Measurements from ENCODE around the gene C1QL4.
"Not testable (repeated sequence)": the region's sequence is repeated elsewhere in the genome, so short reads cannot be mapped to it uniquely, and the experiment has no call there.

C1QL4 gene

GRCh38 chr12:49323524-49324097 is 13.4 kb downstream of the C1QL4 start:
- no peak for DNase-seq (ENCODE audit: extremely low read depth, low read depth)
- TF ChIP-seq CTCF (IDR thresholded peaks at IDR 0.05; ENCODE audit: low read depth, low read length), result no peak

DNA sequence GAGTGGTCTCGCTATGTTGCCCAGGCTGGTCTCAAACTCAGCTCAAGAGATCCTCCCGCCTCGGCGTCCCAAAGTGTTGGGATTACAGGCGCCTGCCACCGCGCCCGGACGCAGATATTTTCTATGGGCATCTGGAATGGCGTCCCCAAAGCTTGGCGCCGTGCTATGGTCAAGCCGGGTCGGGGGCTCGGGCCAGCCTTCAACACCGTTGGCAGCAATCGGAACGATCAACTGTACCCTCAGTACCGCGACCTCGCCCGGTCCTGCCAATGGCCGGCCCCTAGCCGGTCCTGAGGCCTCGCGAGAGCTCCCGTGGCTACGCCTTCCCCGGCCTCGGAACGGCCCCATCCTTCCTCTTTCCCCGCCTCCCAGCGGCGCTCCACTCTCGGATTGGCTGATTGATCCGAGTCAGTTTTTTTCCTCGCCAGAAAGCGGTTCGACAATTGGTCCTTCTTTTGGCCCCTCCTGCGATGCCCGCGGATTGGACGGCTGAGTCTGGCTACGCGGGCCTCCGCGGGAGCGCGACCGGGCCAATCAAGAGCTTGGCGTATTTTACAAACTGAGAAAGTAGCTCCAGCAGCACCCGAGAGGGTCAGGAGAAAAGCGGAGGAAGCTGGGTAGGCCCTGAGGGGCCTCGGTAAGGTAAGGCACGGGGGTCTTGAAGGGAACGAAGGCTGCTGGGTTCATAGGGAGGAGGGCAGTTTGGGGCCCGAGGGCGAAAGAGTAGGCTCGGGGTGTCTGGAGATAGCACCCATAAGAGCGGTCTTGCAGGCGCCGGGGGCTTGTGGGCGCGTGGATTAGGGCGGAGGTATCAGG is 14.1 kb downstream of the C1QL4 start, which contains the start of gene TROAP:
Gene TROAP (plus strand): TSS at position 548 of the 816 bp plus-strand sequence. CDS start 354 bp downstream, outside the sequence.
- DNase-seq (ENCODE audit: extremely low read depth, low read depth), result peak; percentile 94
- no peak for TF ChIP-seq CTCF (IDR thresholded peaks at IDR 0.05; ENCODE audit: low read depth, low read length)

DNA sequence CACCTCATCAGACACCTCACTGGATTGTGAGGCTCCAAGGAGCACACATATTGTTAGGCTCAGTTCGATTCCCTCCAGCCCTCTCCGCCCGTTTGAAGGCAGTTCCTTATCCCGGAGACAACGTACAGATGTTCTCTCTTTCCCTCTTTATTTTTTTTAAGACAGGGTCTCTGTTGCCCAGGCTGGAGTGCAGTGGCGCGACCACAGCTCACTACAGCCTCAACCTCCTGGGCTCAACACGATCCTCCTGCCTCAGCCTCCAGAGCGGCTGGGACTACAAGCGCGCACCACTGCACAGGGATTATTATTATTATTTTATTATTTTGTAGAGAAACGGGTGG is 14.7 kb downstream of the C1QL4 start:
- no peak for DNase-seq (ENCODE audit: extremely low read depth, low read depth)
- no peak for TF ChIP-seq CTCF (IDR thresholded peaks at IDR 0.05; ENCODE audit: low read depth, low read length)

DNA sequence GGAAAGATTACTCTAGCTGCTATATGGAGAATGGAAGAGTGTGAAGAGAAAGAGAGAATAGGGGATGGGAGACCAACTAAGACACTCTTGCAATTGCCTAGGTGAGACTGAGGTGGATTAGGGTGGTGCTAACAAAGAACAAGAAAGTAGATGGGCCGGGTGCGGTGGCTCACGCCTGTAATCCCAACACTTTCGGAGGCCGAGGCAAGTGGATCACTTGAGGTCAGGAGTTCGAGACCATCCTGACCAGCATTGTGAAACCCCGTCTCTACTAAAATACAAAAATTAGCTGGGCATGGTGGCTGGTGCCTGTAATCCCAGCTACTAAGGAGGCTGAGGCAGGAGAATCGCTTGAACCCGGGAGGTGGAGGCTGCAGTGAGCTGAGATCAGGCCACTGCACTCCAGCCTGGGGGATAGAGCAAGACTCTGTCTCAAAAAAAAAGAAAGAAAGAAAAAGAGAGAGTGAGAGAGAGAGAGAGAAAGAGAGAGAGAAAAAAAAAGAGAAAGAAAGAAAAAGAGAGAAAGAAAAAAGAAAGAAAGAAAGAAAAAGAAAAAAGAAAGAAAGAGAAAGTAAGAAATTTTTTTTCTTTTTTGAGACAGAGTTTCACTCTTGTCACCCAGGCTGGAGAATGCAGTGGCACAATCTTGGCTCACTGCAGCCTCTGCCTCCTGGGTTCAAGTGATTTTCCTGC is 16.4 kb downstream of the C1QL4 start:
- DNase-seq (ENCODE audit: extremely low read depth, low read depth), result not testable (repeated sequence)

- DNase-seq (ENCODE audit: extremely low read depth, low read depth), result not testable (repeated sequence)
These were observed 19.9 kb downstream of the C1QL4 start for GRCh38 chr12:49317118-49317517.

GRCh38 chr12:49314811-49315210 is 22.2 kb downstream of the C1QL4 start:
- TF ChIP-seq CTCF (IDR thresholded peaks at IDR 0.05; ENCODE audit: low read depth, low read length), result no peak
- DNase-seq (ENCODE audit: extremely low read depth, low read depth), result no peak

DNA sequence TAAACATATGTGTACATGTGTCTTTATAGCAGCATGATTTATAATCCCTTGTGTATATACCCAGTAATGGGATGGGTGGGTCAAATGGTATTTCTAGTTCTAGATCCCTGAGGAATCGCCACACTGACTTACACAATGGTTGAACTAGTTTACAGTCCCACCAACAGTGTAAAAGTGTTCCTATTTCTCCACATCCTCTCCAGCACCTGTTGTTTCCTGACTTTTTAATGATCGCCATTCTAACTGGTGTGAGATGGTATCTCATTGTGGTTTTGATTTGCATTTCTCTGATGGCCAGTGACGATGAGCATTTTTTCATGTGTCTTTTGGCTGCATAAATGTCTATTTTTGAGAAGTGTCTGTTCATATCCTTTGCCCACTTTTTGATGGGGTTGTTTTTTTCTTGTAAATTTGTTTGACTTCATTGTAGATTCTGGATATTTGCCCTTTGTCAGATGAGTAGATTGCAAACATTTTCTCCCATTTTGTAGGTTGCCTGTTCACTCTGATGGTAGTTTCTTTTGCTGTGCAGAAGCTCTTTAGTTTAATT is 26.5 kb downstream of the C1QL4 start:
- DNase-seq (ENCODE audit: extremely low read depth, low read depth), result not testable (repeated sequence)

- no peak for DNase-seq (ENCODE audit: extremely low read depth, low read depth)
- no peak for TF ChIP-seq CTCF (IDR thresholded peaks at IDR 0.05; ENCODE audit: low read depth, low read length)
These were observed 27.6 kb downstream of the C1QL4 start for GRCh38 chr12:49309386-49309785.

Data from AG09319 (cell line).